K562 (cell line): Measurements from ENCODE around the gene KLK2. TPM values are rescaled to one million over a fixed set of nuclear protein-coding genes. Genes with fewer than 3 reads are reported as not detected.

ENCODE experiments used
- BDP1 ChIP-seq: IDR thresholded peaks from 3 replicates; pipeline ENCODE4 v1.6.1; 2011; ENCODE audit not compliant: insufficient read length, insufficient read depth
- CBFA2T2 ChIP-seq: fragments of 450-650 bp; conservative IDR thresholded peaks from 2 replicates; pipeline ENCODE4 v1.6.1; 2017; ENCODE audit warnings: mild to moderate bottlenecking
- CREM ChIP-seq: IDR thresholded peaks from 2 replicates; pipeline ENCODE4 v1.6.1; 2014; ENCODE audit warnings: antibody characterized with exemption, low read depth
- DPF2 ChIP-seq: fragments of 450-650 bp; IDR thresholded peaks from 2 replicates; pipeline ENCODE4 v1.6.1; 2016
- EP400 ChIP-seq: fragments of 450-650 bp; IDR thresholded peaks from 2 replicates; pipeline ENCODE4 v1.6.1; 2017; ENCODE audit warnings: antibody characterized with exemption, mild to moderate bottlenecking, moderate library complexity
- ESRRA ChIP-seq: fragments of 450-650 bp; IDR thresholded peaks from 2 replicates; pipeline ENCODE4 v1.6.1; 2014; ENCODE audit warnings: low read depth, mild to moderate bottlenecking, moderate library complexity, borderline replicate concordance
- FOXJ2 ChIP-seq: fragments of 200-800 bp; sonication (Bioruptor generic); IDR thresholded peaks from 2 replicates; pipeline ENCODE4 v1.6.1; 2016; ENCODE audit warnings: missing genetic modification characterization, missing compliant biosample characterization
- GABPB1 ChIP-seq: sonication (generic); formaldehyde crosslinking; IDR thresholded peaks from 2 replicates; pipeline ENCODE4 v1.8.0; 2022; ENCODE audit warnings: mild to moderate bottlenecking, missing genetic modification reagents
- MNT ChIP-seq, 2 experiments: fragments of 450-650 bp; conservative IDR thresholded peaks; 2 replicates each; pipeline ENCODE4 v1.6.1; 2017; ENCODE audit warnings: mild to moderate bottlenecking in 2 of 2, moderate library complexity in 2 of 2
- NCOA1 ChIP-seq: fragments of 450-650 bp; IDR thresholded peaks from 2 replicates; pipeline ENCODE4 v1.6.1; 2016; ENCODE audit warnings: low read depth
- NCOR1 ChIP-seq: fragments of 450-650 bp; IDR thresholded peaks from 2 replicates; pipeline ENCODE4 v1.6.1; 2016; ENCODE audit warnings: mild to moderate bottlenecking, moderate library complexity
- NFRKB ChIP-seq: fragments of 450-650 bp; IDR thresholded peaks from 2 replicates; pipeline ENCODE4 v1.6.1; 2016; ENCODE audit warnings: low read depth
- OTX1 ChIP-seq: fragments of 450-650 bp; formaldehyde crosslinking; IDR thresholded peaks from 2 replicates; pipeline ENCODE4 v1.4.0; 2022; ENCODE audit warnings: mild to moderate bottlenecking
- RAD51 ChIP-seq: fragments of 450-650 bp; IDR thresholded peaks from 2 replicates; pipeline ENCODE4 v1.7.1; 2016; ENCODE audit warnings: low read depth, mild to moderate bottlenecking, borderline replicate concordance
- SAFB2 ChIP-seq: fragments of 200-400 bp; formaldehyde crosslinking; IDR thresholded peaks from 2 replicates; pipeline ENCODE4 v1.6.1; 2018; ENCODE audit warnings: borderline replicate concordance, low read length, low read depth, moderate library complexity; ENCODE audit not compliant: severe bottlenecking
- SMARCA4 ChIP-seq: fragments of 450-650 bp; IDR thresholded peaks from 2 replicates; pipeline ENCODE4 v1.6.1; 2016
- SMARCC2 ChIP-seq: fragments of 450-650 bp; IDR thresholded peaks from 2 replicates; pipeline ENCODE4 v1.6.1; 2017; ENCODE audit warnings: antibody characterized with exemption, moderate library complexity, mild to moderate bottlenecking, low read depth
- TAL1 ChIP-seq: fragments of 450-650 bp; IDR thresholded peaks from 2 replicates; pipeline ENCODE4 v1.6.1; 2016; ENCODE audit warnings: mild to moderate bottlenecking
- ZNF318 ChIP-seq, 2 experiments: fragments of 450-650 bp; IDR thresholded peaks; 2 replicates each; pipeline ENCODE4 v1.6.1; 2016; ENCODE audit warnings: mild to moderate bottlenecking in 2 of 2, borderline replicate concordance in 1 of 2, low read depth in 1 of 2, moderate library complexity in 1 of 2
- ZNF583 ChIP-seq: fragments of 250-450 bp; sonication (Bioruptor Pico); IDR thresholded peaks from 2 replicates; pipeline ENCODE4 v1.4.0; 2020
- polyA plus RNA-seq, 8 experiments: library from polyadenylated mRNA; depleted of rRNA in 4 of 8; stranded (reverse) in 5 of 8; unstranded in 3 of 8; fragments of >200 nt; fragmentation: Nextera tagmentation in 2 of 8; fragmentation: Illumina TruSeq in 1 of 8; extraction: Ambion mirVana in 2 of 8; extraction: Trizol in 1 of 8; gene quantifications; 2 replicates each; pipeline versions ENCODE4 v1.2.1 to v1.2.3, GENCODE V29; 2011 to 2014; ENCODE audit warnings: inconsistent platforms in 1 of 8, missing spikeins in 1 of 8
- total RNA-seq, 7 experiments: library from RNA; depleted of rRNA in 6 of 7; stranded (reverse); fragments of >200 nt in 6 of 7; fragmentation: Illumina TruSeq in 2 of 7; extraction: Trizol in 2 of 7; gene quantifications; 2 replicates each; pipeline versions ENCODE4 v1.2.1 to v1.2.3, GENCODE V29; 2011 to 2021; ENCODE audit warnings: low replicate concordance in 1 of 7

KLK2 gene
- total and polyA plus RNA-seq, 9 of the 15 experiments (the other 6 are each of a cell fraction or from before 2014, with no cell fraction given): 0.11 to 0.47 (median 0.23) TPM; not detected in 1

GRCh38 chr19:50896591-50897190 is 23.5 kb downstream of the KLK2 start (continued):
- TF ChIP-seq ZNF318 (IDR thresholded peaks at IDR 0.05; ENCODE audit: borderline replicate concordance in 1 of 2, low read depth in 1 of 2) (peak in 1 of 2 experiments; percentile 97; a peak in 2 of 4 replicates), MNT (conservative IDR thresholded peaks at IDR 0.05) (peak; percentile 51 to 71), RAD51 (peak; percentile 82), GABPB1 (CRISPR knock-in tag) (0 out of 2 replicates have a peak, but pooled peaks have one; percentile 29), SMARCA4 (peak; percentile 85), ZNF583 (peak; percentile 63; the same call in 1 of the 2 replicates), OTX1 (CRISPR knock-in tag) (no peak), DPF2 (peak; percentile 73), NCOA1 (peak; percentile 77), BDP1 (no peak), EP400 (peak; percentile 41; the same call in 1 of the 2 replicates), CBFA2T2 (peak; percentile 67), TAL1 (peak; percentile 38; the same call in 1 of the 2 replicates), FOXJ2 (peak; percentile 68; the same call in 1 of the 2 replicates), ESRRA (peak; percentile 79; the same call in 1 of the 2 replicates), CREM (peak; percentile 83), SMARCC2 (peak; percentile 66; the same call in 1 of the 2 replicates), SAFB2 (no peak), NCOR1 (0 out of 2 replicates have a peak, but pooled peaks have one; percentile 9), NFRKB (no peak)
